GM11168 (cell line): ENCODE results near the gene HLTF.

ENCODE experiments used
- in situ Hi-C: fragments of 300-500 bp; cut with MboI; formaldehyde crosslinking; loops from one replicate; pipeline ENCODE4 v1.12.0; 2022; ENCODE audit warnings: low sequenced_read_pairs; ENCODE audit not compliant: unreplicated experiment

HLTF gene

GRCh38 chr3:149089395-149089794 lies 3.1 kb upstream of the HLTF start:
- in situ Hi-C loops: no loop called here

- in situ Hi-C loops: no loop called here
Observed at GRCh38 chr3:149087208-149087607, 875 bp upstream of the HLTF start.

GRCh38 chr3:149085828-149086231 lies 503 bp downstream of the HLTF start:
- in situ Hi-C loops: no loop called here

- in situ Hi-C loops: no loop called here
Observed at GRCh38 chr3:149081772-149082171, 4.6 kb downstream of the HLTF start.

GRCh38 chr3:149080699-149081091 lies 5.6 kb downstream of the HLTF start:
- in situ Hi-C loops: no loop called here

GRCh38 chr3:149080011-149080698 lies 6.2 kb downstream of the HLTF start:
- in situ Hi-C loops: no loop called here

- in situ Hi-C loops: no loop called here
Observed at GRCh38 chr3:149077628-149078027, 8.7 kb downstream of the HLTF start.

- in situ Hi-C loops: no loop called here
Observed at GRCh38 chr3:149067883-149068282, 18.4 kb downstream of the HLTF start.

- in situ Hi-C loops: no loop called here
Observed at GRCh38 chr3:149061776-149062175, 24.6 kb downstream of the HLTF start.

GRCh38 chr3:149058602-149059001 lies 27.7 kb downstream of the HLTF start:
- in situ Hi-C loops: no loop called here

GRCh38 chr3:149058198-149058597 lies 28.1 kb downstream of the HLTF start:
- in situ Hi-C loops: no loop called here

GRCh38 chr3:149055575-149055974 lies 30.8 kb downstream of the HLTF start:
- in situ Hi-C loops: no loop called here

GRCh38 chr3:149044339-149045083 lies 41.8 kb downstream of the HLTF start:
- in situ Hi-C loops: no loop called here

- in situ Hi-C loops: no loop called here
Observed at GRCh38 chr3:149042789-149043386, 43.4 kb downstream of the HLTF start.

- in situ Hi-C loops: no loop called here
Observed at GRCh38 chr3:149038322-149038721, 48.0 kb downstream of the HLTF start.

GRCh38 chr3:149037684-149038083 lies 48.6 kb downstream of the HLTF start:
- in situ Hi-C loops: no loop called here

GRCh38 chr3:149031096-149031495 lies 55.2 kb downstream of the HLTF start:
- in situ Hi-C loops: no loop called here

- in situ Hi-C loops: no loop called here
Observed at GRCh38 chr3:149026718-149027117, 59.6 kb downstream of the HLTF start.

GRCh38 chr3:149023951-149024350 lies 62.4 kb downstream of the HLTF start:
- in situ Hi-C loops: no loop called here

GRCh38 chr3:149021830-149022229 lies 64.5 kb downstream of the HLTF start:
- in situ Hi-C loops: no loop called here

GRCh38 chr3:149020839-149021252 lies 65.5 kb downstream of the HLTF start:
- in situ Hi-C loops: no loop called here
